Suppressor macrophage treated with lipopolysaccharide for 4 hours (primary cell): ENCODE data around the gene HSPA4.
"Not testable (repeated sequence)": the region's sequence is repeated elsewhere in the genome, so short reads cannot be mapped to it uniquely, and the experiment has no call there.

ENCODE experiments used
- DNase-seq: peaks from one replicate; pipeline ENCODE4 v3.0.0-alpha.2; 2020

HSPA4 gene

DNA sequence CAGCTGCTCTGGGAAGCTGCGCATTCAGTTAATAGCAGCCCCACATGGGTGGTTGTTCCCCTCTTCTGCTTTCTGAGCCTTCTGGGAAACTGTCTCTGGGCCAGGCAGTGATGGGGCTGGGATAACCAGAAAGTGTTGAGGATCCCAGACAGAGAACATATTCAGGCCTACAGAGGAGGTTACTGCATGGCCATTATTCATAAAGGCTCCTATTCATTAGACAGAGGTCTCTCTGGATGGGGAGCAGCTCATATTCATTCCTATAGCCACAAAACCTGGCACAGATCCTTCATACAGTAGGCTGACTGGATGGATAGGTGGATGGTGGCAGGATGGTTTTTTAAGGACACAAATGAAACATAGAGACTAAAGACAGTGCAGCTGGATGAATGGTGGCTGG, 76.3 kb downstream of the HSPA4 start:
- no peak for DNase-seq

DNA sequence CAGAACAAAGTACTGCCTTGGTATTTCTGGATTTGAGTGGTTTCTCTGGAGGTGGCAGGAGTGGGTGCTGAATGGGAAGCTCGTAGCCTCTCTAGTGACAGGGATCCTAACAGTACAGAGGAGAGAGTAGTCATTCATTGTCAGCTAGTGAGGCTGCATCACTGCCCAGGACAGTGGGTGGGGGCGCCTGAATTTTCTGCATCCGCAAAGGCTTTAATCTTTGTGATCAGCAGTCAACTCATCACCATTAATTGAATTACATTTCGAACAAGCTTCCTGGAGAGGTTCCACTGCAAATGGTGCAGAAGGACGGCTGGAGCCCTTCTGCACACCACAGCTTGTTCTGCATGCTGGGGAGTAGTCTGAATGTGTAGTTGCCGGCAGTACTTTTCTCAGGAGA, 77.5 kb downstream of the HSPA4 start:
- no peak for DNase-seq

DNA sequence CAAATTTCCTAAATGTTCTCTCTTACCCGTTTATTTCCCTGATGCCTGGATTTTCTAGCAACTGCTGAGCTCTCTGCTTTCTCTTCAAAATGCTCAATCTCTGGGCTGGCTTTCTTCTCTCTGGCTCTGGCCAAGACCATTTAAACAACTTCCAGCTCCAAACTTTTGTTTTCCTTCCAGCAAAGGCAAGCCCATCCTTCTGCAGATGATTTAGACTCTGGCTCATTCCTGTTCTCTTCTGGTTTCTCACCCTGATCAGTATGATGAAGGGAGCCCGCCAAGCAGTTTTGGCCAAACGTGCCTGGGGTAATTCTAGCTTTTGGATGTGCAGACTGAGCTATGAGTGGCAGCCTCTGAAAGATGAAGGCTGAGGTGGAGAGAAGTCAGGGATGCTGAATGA, 78.1 kb downstream of the HSPA4 start:
- no peak for DNase-seq

DNA sequence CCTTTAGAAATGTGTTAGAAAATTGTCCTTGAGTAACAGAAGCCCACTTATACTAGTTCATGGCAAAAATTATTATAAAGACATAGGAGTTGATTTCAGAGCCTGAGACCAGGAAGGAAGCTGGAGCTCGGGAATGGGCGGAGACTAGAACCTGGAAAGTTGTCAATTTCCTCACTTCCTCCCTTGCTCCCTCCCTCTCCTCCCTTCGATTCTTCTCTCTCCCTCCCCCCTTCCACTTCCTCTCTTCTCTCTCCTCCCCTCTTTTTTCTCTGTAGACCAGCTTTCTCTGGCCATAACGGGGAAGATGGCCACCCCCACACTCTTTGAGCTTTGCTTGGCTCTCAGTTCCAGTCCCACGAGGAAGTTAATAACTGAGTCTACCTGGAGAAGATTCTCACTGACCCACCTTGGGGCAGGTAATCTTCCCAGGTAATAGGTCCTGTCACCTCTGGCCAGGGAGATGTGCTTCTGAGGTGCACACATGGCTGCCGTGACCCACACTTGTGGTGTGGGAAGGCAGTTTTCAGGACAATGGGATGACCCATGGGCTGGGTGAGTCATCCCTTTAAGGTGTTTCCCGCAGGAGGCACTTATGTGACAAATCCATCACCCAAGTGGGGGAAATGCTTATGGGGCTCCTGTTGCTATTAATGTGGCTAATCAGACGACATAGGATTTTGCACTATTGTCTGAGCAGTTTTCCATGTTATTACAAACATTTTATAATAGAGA, 78.7 kb downstream of the HSPA4 start:
- peak; percentile 27 for DNase-seq

DNA sequence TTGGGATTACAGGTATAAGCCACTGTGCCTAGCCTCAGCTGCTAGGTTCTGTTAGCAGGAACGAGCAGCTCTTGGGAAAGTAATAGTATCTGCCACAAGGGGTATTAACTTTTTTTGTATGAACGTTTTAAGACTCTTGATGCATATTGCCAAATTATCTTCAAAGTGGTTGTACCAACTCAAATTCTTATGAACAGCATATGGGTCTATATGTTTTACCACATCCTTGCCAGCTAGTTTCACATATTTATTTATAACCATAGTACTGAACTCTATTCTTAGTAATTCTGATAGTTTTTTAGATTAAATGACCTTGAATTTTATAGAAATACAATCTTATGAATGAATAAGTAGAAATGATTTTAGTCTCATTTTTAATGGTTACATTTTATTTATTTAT, 80.9 kb downstream of the HSPA4 start:
- DNase-seq = no peak

DNA sequence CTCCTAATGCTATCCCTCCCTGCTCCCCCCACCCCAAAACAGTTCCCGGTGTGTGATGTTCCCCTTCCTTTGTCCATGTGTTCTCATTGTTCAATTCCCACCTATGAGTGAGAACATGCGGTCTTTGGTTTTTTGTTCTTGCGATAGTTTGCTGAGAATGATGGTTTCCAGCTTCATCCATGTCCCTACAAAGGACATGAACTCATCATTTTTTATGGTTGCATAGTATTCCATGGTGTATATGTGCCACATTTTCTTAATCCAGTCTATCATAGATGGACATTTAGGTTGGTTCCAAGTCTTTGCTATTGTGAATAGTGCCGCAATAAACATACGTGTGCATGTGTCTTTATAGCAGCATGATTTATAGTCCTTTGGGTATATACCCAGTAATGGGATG, 81.4 kb downstream of the HSPA4 start:
- DNase-seq = not testable (repeated sequence)

DNA sequence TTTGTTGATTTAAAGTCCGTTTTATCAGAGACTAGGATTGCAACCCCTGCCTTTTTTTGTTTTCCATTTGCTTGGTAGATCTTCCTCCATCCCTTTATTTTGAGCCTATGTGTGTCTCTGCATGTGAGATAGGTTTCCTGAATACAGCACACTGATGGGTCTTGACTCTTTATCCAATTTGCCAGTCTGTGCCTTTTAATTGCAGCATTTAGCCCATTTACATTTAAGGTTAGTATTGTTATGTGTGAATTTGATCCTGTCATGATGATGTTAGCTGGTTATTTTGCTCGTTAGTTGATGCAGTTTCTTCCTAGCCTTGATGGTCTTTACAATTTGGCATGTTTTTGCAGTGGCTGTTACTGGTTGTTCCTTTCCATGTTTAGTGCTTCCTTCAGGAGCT, 85.1 kb downstream of the HSPA4 start:
- not testable (repeated sequence) for DNase-seq

DNA sequence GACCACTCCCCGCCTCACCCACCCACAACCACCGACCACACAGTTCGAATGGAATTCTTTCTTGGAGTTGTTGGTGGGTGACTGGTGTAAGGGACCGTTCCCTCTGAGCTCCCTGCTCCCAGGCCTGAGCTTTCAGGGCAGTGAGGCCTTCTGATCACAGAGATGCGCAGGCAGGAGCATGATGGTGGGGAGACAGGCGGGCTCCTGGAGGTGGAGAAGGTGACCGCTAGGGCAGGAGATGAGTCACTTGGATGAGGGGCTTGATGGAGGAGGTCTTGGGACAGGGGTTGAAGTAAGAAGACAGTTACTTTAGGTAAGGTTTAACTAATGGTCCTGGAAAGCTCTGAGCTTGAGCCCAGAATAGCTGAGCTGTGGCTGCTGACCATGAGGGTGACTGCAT, 88.5 kb downstream of the HSPA4 start:
- DNase-seq = no peak

DNA sequence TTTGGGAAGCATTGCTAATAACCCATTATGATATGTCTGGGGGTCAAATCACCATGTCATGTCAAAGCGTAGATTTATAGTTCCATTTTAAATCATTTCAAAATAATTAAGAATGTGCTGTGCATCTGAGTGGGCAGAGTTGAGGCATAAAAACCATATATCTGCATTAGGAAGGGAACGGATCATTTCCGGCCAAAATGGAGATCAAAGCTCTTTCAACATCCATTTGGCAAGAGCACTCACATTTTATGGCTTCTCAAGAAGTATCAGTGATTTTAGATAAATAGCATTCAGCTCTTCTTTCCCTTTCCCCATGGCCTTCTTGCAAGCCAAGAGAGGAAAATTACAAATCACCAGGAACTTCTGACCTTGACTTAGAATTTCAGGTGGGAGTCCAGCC, 89.9 kb downstream of the HSPA4 start:
- no peak for DNase-seq

DNA sequence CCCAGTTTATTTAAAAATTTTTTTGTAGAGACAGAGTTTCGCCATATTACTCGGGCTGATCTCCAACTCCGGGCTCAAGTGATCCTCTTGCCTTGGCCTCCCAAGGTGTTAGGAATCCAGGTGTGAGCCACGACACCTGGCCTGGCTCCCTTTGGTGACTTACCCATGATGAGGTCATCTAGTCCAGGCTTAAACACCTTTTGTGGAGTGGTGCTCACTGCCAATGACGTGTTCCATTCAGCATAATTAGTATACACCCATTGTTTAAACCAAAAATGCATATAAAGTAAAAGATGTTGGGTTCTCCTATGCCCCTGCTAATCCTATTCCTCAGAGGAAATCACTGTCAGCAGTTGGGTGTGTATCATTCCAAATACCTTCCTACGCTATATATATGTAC, 91.0 kb downstream of the HSPA4 start:
- DNase-seq = no peak

DNA sequence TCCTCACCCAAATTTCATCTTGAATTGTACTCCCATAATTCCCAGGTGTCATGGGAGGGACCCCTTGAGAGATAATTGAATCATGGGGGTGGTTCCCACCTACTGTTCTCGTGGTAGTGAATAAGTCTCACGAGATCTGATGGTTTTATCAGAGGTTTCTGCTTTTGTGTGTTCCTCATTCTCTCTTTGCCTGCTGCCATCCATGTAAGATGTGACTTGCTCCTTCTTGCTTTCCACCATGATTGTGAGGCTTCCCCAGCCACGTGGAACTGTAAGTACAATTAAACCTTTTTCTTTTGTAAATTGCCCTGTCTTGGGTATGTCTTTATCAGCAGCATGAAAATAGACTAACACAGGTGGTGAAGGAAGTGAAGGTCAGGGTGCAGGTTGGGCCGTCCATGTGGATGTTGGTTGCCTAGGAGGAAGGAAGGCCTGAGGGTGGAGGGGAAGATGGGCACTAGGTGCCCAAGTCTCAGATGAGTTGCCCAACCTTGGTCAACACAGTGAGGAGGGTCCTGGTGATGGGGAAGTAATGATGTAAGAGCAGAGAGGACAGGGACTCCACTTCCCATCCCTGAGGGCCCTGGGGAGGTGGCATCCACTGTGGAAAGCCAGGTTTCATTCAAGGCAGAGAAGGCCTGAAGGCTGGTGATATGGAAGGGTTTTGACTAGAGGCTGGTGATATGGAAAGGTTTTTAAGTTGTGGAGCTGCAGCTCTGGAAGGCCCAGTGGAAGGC, 92.6 kb downstream of the HSPA4 start:
- DNase-seq = no peak

DNA sequence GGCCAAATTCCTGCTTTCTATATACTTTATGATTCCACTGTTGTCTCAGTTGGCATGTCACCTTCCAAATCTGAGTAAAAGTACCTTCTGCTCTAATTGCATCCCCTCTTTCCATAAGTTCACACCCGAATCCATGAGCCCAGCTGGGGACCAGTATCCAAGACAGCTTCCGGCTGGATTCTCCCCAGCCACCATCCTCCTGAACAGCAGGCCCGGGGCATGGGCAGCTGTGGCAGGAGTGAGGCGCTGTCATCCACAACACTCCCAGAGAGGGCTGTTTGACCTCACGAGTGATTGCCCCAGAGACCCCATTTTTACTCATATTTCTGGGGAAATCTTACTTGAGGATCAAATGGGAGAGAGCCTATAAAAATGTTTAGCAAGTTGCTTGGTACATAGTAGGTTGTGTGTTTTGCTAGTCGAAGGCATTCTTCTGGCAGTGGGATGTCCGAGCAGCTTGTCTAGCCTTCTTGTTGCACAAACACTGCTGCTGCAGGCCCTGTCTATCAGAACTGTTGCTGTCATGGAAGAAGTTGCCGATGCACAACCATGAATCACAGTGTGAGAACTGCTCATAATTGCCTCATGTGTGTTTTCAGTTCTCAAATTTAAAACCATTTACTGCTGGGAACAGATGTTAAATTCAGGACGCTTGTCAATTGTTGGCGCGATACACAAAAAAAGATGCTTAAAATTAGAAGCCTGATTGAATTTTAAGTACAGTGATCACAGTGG, 93.8 kb downstream of the HSPA4 start:
- DNase-seq = peak; percentile 66

DNA sequence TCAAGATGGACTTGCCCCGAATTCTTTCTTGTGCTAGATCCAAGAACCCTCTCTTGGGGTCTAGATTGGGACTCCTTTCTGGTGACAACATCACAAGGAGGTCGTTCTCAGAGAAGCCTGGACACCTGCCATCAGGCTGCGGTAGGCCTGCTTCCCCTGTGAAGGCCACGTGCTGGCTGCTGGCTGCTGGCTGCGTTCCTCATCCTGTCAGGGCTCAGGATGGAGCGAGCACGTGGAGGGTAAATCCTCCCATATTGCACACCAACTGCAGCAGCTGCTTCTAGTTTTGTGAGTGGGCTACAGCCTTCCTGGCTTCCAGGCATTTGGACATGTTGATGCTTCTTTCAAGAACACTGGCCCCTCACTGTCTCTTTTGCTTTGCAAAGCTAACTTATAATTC, 95.6 kb downstream of the HSPA4 start:
- peak; percentile 6 for DNase-seq

DNA sequence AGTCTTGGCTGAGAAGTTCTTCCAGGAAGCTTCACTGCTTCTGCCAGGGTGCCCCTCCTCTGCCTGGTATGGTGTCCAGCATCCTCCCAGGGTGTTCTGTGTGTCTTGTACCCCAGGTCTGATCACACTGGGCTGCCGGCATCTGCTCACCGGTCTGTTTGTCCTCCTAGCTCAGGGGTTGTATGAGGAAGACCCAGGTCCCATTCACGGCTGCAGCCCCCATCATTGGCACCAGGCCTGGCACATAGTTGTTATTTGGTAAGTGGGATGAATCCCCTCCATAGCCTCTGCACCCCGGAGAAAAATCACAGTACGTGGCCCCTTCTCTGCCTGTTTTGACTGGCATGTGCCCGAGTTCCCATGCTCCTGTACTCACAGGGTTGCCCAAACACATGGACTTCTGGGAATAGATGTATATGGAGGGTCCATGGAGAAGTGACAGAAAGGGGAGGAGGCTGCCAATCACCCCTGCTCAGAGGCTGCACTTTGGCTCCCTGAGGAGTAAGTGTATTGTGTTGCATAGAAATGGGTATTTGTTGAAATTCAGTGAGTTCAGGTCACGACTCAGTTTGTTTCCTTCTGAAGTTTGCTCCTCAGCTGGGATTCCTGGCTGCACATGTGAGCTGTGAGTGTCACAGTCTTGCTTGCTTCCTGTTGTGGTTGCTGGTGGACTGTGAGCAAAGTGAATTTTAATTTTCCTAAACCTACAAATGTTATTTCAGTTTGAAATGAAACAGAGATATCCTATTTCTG, 96.2 kb downstream of the HSPA4 start:
- no peak for DNase-seq

DNA sequence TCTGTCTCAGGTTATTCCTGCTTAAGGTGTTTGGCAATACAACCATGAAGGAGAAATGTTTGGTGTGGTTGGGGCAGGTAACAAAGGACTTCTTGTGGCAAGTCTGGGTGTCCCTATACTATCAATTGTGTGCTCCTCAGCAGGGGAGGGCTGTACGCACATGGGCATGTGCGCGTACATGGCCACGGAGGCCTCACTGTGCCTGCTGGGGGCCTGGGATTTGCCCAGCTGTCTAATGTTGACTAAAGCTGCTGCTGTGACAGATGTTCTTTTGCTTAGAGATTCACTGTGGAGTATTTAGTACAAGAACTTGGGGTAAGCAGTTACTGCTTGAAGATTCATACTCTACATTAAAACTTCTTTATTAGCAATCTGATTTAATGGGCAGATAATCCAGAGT, 97.5 kb downstream of the HSPA4 start:
- no peak for DNase-seq

DNA sequence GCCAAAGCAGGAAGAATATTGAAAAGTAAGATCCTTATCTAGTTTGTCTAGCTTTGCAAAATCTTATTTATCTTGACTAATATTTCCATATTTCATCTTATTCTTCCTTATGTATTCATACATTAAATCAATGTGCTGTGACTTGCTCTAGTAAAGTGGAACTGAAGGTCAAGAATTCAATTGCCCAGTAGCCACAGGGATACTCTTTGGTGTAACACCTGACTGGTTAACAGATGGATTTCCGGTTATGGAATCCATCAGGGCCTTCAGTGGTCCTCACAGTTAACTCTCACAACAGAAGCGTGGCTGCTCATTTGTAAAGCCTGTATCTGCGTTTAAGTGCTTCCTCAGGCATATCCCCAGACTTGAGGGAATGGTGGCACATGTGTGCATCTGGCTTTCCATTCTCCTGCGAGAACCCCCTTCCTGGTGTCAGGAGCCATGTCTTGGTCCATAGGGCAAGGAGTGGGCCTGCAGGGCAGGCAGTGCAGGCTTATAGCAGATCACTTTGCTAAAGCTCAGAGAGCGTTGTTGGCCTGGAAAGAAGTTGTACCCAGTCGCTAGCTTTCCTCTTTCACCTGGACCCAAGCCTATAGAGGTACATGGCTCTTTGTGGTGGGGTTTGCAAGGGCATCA, 99.2 kb downstream of the HSPA4 start:
- no peak for DNase-seq

DNA sequence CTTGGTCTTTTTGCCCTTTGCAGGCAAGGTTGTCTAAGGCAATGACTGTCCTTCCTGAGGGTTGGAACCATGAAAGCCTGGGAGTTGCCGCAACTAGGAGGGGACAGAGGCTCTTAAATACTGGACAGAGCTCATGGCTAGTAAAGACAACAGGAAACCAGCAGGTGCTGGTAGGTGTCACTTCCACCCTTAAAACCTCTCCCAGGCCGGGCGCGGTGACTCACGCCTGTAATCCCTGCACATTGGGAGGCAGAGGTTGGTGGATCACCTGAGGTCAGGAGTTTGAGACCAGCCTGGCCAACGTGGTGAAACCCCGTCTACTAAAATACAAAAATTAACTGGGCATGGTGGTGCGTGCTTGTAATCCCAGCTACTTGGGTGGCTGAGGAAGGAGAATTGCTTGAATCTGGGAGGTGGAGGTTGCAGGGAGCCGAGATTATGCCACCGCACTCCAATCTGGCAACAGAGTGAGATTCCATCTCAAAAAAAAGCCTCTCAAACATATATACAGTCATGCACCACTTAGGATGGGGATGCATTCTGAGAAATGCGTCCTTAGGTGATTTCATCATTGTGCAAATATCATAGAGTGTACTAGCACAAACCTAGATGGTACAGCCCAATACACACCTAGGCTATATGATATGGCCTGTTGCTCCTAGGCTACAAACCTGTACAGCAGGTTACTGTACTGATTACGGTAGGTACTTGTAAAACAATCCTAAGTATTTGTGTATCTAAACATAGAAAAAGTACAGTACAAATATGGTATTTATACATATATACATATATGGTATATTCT, 102.7 kb downstream of the HSPA4 start:
- DNase-seq = no peak

DNA sequence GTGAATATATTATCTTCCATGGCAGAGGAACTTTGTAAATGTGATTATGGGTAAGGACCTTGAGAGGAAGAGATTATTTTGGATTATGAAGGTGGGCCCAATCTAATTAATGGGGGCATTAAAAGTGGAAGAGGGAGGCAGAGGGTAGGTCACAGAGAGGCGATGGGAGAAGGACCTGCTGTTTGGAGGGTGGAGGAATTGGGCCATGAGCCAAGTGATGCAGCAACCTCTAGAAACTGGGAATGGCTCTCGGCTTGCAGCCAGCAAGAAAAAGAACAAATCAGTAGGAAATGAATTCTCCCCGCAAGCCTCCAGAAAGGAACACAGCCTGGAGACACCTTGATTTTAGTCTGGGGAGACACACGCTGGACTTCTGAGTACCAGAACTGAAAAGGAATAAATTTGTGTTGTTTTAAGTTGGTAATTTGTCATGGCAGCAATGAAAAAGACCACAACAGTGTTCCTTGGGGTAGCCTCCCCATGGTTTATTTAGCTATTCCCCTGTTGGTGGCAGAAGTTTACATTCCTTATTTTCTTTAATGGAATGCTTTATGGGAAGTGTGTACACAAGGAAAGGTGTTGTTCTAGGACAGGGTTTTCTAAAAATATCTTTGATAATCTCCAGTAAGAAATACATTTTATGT, 103.6 kb downstream of the HSPA4 start:
- no peak for DNase-seq
